ENCODE measurements around the gene GRIK3. TPM values are rescaled to one million over a fixed set of nuclear protein-coding genes. Genes with fewer than 3 reads are reported as not detected.
A peak's percentile ranks its signal among the peaks of the same experiment; 100 is the strongest.

The GRIK3 gene
- total and polyA plus RNA-seq, 5 experiments from 2014 or later: not detected

DNA sequence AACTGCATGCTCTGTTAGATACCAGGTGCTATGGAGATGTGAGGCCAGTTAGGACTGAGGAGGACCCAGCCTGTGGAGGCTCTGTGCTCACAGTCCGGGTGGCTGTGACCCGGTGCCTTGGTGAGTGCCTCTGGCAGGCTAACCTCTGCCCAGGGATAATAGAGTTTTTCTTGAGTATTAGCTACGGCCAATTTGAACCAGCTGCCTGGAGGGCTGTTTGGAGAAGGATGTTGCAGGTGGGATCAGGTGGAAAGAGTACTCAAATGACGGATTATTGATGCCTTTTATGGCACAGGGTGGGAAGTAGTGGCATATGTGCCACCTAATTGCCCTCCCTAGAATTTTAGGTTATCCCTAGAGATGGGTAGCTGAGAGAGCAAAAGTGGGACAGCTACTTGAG lies 182.7 kb downstream of the GRIK3 start:
- ATAC-seq: no peak

DNA sequence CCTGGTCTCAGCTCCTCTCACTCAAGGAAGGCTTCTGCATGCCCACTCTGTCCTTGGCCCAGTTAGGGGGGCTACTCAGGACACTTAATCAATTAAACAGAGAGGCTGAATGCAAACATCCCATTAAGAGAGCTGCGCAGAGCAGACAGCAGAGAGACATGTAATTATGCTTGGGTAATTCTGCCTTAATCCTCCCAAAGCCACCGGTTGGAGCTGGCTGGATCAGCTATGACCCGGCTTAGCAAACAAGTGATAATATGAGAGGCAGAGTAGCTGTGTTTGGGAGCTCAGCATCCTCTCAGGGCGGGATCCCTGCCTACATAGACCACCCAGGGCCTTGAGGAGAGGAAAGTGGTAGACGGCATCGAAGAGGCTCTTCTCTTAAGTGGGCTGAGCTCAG lies 183.2 kb downstream of the GRIK3 start:
- no peaks in the 10 kb centered on the region for H3K9me3 Mint-ChIP-seq
- no peak for DNase-seq
- no peak for ATAC-seq
- no peaks in the 10 kb centered on the region for H3K36me3 Mint-ChIP-seq
- no peak overlapping the region for H3K27ac Mint-ChIP-seq
- peaks cover 13 to 49% (median 25%) of the 10 kb centered on the region in 5 donors for H3K27me3 Mint-ChIP-seq
- no peak overlapping the region for H3K4me3 Mint-ChIP-seq
- H3K4me1 Mint-ChIP-seq: peaks cover 0 to 2% (median 0%) of the 10 kb centered on the region in 4 donors
- POLR2A ChIA-PET: no interaction called here

More for the DNA sequence above, 182.7 kb downstream of the GRIK3 start:
- no peak for DNase-seq
- no peaks in the 10 kb centered on the region for H3K36me3 Mint-ChIP-seq
- no peak overlapping the region for H3K4me3 Mint-ChIP-seq
- no peaks in the 10 kb centered on the region for H3K9me3 Mint-ChIP-seq
- POLR2A ChIA-PET: no interaction called here
- peaks cover 0 to 2% (median 0%) of the 10 kb centered on the region in 4 donors for H3K4me1 Mint-ChIP-seq
- H3K27ac Mint-ChIP-seq: no peak overlapping the region
- H3K27me3 Mint-ChIP-seq: peaks cover 13 to 53% (median 25%) of the 10 kb centered on the region in 5 donors

DNA sequence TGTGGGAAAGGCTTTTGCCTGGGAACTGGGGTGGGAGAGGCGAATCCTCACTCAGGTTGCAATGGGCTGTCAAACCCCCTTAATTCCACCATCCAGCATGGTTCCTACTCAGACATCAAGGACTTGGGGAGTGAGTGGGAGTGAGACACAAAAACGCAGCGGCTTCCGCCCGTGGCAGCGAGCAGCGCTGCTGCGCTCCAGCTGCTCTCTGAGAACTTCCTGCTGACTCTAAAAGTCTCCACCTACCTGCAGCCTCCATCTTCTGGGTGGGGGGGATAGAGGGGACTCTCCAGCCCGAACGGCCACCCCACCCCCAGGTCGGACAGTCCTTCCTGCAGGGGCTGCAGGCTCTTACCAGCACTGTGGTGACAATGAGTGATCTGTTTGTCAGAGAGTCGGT lies 184.4 kb downstream of the GRIK3 start:
- POLR2A ChIA-PET: no interaction called here
- H3K9me3 Mint-ChIP-seq: no peaks in the 10 kb centered on the region
- H3K27ac Mint-ChIP-seq: no peak overlapping the region
- no peak for ATAC-seq
- no peak overlapping the region for H3K4me3 Mint-ChIP-seq
- DNase-seq: no peak
- no peaks in the 10 kb centered on the region for H3K36me3 Mint-ChIP-seq
- H3K4me1 Mint-ChIP-seq: no peaks in the 10 kb centered on the region
- peaks cover 13 to 41% (median 25%) of the 10 kb centered on the region in 5 donors for H3K27me3 Mint-ChIP-seq

DNA sequence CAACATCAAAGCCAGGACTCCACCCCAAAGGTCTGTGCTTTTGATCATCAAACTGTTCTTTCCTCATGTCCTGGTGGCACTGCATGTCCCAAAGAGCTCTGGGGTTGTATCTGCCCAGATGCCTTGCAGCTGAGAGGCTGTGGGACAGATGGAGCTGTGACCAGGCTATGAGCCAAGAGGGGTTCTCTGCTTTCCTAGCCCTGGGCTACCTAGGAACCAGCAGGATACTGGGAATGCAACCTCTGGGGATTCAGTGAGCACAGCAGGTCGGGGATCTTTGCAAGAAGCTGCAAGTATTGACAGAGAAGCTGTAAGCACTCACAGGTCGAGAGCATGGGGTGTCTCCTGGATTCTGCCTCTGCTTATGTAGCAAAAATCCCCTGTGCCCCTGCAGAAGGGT lies 186.6 kb downstream of the GRIK3 start:
- H3K9me3 Mint-ChIP-seq: no peaks in the 10 kb centered on the region
- no peak for DNase-seq
- POLR2A ChIA-PET: no interaction called here
- no peak overlapping the region for H3K4me3 Mint-ChIP-seq
- no peaks in the 10 kb centered on the region for H3K4me1 Mint-ChIP-seq
- no peak for ATAC-seq
- H3K27ac Mint-ChIP-seq: no peak overlapping the region
- peaks cover 11 to 25% (median 19%) of the 10 kb centered on the region in 5 donors for H3K27me3 Mint-ChIP-seq
- no peaks in the 10 kb centered on the region for H3K36me3 Mint-ChIP-seq

DNA sequence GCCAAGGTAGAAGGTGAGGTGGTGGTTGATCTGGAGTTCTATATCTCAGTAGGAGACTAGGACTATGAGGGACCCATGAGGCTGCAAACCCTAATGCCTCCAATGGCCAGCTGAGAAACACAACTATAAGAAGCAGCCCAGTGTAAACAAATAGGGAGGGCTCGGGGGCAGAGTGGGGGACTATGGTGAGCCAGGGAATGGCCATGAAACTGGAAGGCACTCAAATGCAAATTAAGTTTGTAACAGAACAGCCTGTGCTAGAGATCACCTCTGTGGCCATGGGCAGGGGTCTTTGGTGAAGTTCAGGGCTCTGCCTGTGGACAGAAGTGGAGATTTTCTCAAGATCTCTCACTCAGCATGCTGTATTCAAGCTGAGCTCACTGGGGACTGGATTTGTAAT lies 187.1 kb downstream of the GRIK3 start:
- Mint-ChIP-seq H3K36me3 (no peaks in the 10 kb centered on the region), H3K4me3 (no peak overlapping the region), H3K9me3 (no peaks in the 10 kb centered on the region), H3K27me3 (peaks cover 11 to 27% (median 17%) of the 10 kb centered on the region in 5 donors), H3K4me1 (no peaks in the 10 kb centered on the region), H3K27ac (no peak overlapping the region)
- POLR2A ChIA-PET: no interaction called here
- no peak for DNase-seq
- ATAC-seq: no peak

DNA sequence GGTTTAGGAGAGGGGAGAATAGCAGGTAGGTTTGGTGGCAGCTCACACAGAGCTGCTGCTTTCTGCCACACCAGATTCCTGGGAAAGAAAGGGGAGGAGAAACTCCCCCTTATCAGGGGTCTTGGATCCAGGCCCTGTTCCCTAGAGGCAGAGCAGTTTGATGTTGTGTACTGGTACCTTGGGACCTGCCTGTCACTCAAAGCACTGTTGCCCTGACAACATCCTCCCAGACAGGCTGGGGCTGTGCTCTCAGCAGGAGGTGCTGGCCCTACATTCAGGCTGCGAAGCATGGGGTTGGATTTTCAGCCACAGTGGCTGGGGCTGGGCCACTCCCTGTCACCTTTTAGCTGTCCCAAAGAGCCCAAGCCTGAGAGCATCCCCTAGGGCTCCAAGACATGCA lies 188.0 kb downstream of the GRIK3 start:
- Mint-ChIP-seq H3K4me3 (no peak overlapping the region), H3K27ac (no peak overlapping the region), H3K9me3 (no peaks in the 10 kb centered on the region), H3K36me3 (no peaks in the 10 kb centered on the region), H3K27me3 (peaks cover 2 to 21% (median 12%) of the 10 kb centered on the region in 5 donors), H3K4me1 (no peaks in the 10 kb centered on the region)
- DNase-seq (no peak), ATAC-seq (no peak)
- POLR2A ChIA-PET: no interaction called here

DNA sequence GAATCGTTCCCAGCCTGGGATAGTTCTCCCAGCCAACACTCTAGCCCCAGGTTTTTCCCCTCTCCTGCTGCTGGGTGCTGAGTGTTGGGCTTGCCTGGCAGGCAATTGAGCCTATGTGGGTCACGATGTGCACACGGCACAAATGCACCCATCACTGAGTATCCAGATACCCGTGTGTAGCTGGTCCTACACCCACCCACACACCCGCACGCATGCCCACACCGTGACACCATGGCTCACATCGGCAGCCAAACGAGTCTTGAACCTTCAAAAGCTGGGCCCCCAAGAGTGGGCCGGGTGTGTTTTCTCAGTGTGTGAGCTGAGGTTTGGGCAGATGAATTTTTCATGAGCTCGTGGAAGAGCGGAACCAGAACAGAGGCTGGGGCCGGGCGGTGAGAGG lies 188.5 kb downstream of the GRIK3 start:
- Mint-ChIP-seq H3K27ac (no peak overlapping the region), H3K9me3 (no peaks in the 10 kb centered on the region), H3K4me1 (no peaks in the 10 kb centered on the region), H3K36me3 (no peaks in the 10 kb centered on the region), H3K4me3 (no peak overlapping the region), H3K27me3 (peaks cover 2 to 21% (median 13%) of the 10 kb centered on the region in 5 donors)
- POLR2A ChIA-PET: no interaction called here
- DNase-seq (no peak), ATAC-seq (no peak)

DNA sequence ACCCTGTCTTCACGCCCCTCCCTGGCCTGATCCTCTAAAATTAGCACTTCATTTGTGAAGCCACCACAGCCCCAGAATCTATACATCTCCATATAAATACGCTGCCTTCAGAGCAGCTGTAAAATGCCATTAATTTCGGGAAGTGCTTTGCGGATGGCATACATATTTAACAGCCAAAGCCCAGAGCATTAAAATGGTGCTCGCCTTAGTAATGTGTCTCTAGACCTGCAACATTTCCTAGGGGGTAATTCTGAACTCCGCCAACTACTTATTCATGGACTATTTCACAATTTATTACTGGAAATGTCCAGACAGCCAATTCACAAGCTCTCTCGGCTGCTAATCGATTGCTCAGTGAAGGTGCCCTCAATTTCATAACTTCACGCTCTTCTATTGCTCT lies 189.4 kb downstream of the GRIK3 start:
- Mint-ChIP-seq H3K36me3 (no peaks in the 10 kb centered on the region), H3K27ac (no peak overlapping the region), H3K27me3 (peaks cover 0 to 12% (median 6%) of the 10 kb centered on the region in 5 donors), H3K4me1 (no peaks in the 10 kb centered on the region), H3K4me3 (no peak overlapping the region), H3K9me3 (no peaks in the 10 kb centered on the region)
- ATAC-seq (no peak), DNase-seq (no peak)
- POLR2A ChIA-PET: no interaction called here

DNA sequence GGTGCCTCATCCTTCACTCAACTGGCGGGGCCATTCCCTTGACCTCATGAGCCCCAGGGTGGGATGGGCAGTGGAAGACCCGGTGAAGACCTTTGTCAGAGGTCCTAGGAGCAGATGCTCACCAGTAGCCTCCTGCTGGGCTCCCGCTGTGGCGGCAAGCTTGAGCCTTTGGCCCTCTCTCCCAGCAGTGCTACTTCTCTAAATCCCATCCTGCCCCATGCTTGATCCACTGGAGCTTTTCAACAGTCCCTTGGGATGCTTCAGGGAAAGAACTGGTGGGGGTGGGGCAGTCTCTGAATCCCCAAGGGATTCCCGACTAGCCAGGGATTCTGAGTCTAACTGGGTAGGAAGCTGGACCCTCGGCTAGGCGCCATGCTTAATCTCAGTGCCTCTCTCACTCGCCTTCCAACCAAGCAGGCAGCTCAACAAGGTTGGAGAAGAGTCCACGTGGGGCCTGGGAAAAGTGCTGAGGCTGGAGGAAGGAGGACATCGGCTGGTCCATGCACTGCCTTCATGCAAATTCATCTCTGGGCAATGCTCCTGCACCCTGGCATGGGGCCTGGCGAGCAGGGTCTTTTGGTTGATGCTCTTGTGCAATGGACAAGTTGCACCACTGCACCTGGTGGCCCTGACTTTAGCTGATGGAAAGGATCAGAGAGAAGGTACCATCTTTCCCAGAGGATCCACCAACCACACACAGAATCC lies 190.3 kb downstream of the GRIK3 start:
- ATAC-seq: no peak
- POLR2A ChIA-PET: no interaction called here
- H3K4me1 Mint-ChIP-seq: no peaks in the 10 kb centered on the region
- H3K27ac Mint-ChIP-seq: no peak overlapping the region
- peak in 1 of 10 donors; percentile 22 for DNase-seq
- peaks cover 0 to 12% (median 6%) of the 10 kb centered on the region in 5 donors for H3K27me3 Mint-ChIP-seq
- no peak overlapping the region for H3K4me3 Mint-ChIP-seq
- no peaks in the 10 kb centered on the region for H3K36me3 Mint-ChIP-seq
- H3K9me3 Mint-ChIP-seq: no peaks in the 10 kb centered on the region

DNA sequence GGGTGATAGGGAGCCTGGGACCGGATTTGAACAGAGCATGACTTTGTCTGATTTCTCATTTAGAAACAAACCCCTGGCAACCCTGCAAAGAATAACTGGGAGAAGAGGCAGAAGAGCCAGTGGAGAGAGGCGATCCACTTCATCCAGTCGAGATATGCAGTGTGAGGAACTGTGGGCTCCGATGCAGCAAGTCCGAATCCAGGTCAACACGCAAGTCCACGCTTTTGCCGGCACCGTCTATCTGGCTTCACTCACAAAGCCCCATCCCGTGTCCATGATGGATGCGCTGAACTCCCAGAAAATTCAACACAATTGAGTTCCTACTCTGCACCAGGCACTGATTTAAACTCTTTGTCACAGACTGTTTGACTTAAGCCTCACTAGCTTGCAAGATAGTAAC lies 191.3 kb downstream of the GRIK3 start:
- no peak for DNase-seq
- ATAC-seq: no peak
- no peaks in the 10 kb centered on the region for H3K4me1 Mint-ChIP-seq
- no peak overlapping the region for H3K27ac Mint-ChIP-seq
- no peaks in the 10 kb centered on the region for H3K36me3 Mint-ChIP-seq
- peaks cover 0 to 19% (median 8%) of the 10 kb centered on the region in 5 donors for H3K27me3 Mint-ChIP-seq
- no peak overlapping the region for H3K4me3 Mint-ChIP-seq
- POLR2A ChIA-PET: no interaction called here
- no peaks in the 10 kb centered on the region for H3K9me3 Mint-ChIP-seq

DNA sequence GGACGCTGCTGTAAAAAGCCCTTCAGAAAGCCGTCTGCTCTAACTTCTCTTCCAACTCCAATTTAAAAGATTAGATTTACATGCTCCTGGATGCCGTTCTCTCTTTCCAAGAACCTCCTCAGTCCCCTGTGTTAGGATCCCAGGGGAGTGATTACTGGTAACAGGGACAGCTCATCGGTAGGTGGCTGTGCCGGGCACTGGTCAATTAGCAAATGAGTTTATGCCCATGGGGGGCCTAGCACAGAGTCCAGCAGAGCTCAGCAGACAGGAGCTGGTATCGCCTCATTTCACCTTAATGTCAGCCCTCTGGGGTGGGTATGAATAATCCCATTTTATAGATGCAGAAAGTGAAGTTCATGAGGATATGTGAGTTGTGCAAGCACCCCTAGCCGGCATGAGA lies 191.9 kb downstream of the GRIK3 start:
- Mint-ChIP-seq H3K9me3 (no peaks in the 10 kb centered on the region), H3K27ac (no peak overlapping the region), H3K27me3 (peaks cover 0 to 24% (median 12%) of the 10 kb centered on the region in 5 donors), H3K36me3 (no peaks in the 10 kb centered on the region), H3K4me3 (no peak overlapping the region), H3K4me1 (no peaks in the 10 kb centered on the region)
- POLR2A ChIA-PET: no interaction called here
- ATAC-seq (no peak), DNase-seq (peak in 1 of 10 donors; percentile 10)

DNA sequence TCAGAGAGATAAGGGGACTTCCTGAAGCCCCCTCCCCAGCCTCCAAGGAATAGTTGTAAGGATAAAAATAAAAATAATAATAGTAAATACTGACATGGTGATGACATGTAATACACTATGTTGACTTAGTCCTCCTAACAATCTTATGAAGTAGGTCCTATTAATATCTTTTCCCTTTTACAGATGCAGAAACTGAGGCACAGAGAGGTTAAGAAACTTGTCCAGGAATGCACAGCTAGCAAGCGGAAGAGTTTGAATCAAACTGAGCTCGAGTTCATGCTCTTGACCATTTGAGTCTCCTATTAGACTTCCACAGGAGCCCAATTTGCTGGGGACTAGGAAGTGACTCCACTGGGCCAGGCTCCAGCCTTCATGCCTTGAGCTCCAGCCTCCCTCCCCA lies 194.8 kb downstream of the GRIK3 start:
- POLR2A ChIA-PET: no interaction called here
- Mint-ChIP-seq H3K27me3 (peaks cover 2 to 51% (median 25%) of the 10 kb centered on the region in 5 donors), H3K4me3 (no peak overlapping the region), H3K27ac (no peak overlapping the region), H3K4me1 (no peaks in the 10 kb centered on the region), H3K36me3 (no peaks in the 10 kb centered on the region), H3K9me3 (no peaks in the 10 kb centered on the region)
- ATAC-seq (no peak), DNase-seq (no peak)

DNA sequence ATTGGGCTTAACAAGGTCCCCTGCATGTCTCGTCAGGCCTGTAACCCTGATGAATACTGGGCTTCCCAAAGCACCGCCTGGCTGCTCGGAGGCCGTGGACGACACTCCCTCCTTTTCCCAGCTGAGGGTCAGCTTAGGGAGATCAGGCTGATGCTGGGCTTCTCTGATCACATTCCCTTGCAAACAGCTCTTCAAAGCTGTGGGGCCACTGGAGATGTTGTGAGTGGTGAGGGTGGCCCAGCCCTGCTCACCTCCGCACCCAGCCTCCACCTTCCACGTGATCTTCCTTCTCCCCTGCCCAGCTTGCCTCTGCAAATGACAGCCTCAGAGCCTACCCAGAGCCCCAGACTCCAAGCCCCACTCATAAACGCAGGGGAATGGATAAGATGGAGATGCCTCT lies 195.4 kb downstream of the GRIK3 start:
- DNase-seq (no peak), ATAC-seq (no peak)

DNA sequence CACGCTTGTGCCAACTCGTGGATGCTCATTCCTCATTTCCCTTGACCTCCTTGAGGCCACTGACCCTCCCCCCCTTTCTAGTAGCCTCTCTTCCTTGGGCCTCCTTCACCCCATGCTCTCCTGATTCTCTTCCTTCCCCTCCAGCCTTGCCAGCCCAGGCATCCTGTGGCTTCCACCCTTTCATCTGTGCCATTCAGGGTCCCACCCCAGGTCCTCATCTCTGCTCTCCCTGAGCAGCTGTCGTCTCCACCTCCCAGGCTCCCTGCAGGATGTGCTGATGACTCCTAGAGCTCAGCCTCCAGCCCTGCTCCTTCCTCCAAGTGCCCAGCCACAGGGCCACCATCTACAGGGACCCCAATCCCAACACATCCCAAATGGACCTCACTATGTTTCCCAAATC lies 197.4 kb downstream of the GRIK3 start:
- no peaks in the 10 kb centered on the region for H3K4me1 Mint-ChIP-seq
- no peak overlapping the region for H3K4me3 Mint-ChIP-seq
- no peak for DNase-seq
- H3K36me3 Mint-ChIP-seq: no peaks in the 10 kb centered on the region
- ATAC-seq: no peak
- POLR2A ChIA-PET: no interaction called here
- peak overlapping the region in 1 of 10 donors; percentile 61 for H3K27ac Mint-ChIP-seq
- no peaks in the 10 kb centered on the region for H3K9me3 Mint-ChIP-seq
- peaks cover 5 to 53% (median 35%) of the 10 kb centered on the region in 5 donors for H3K27me3 Mint-ChIP-seq

More for the DNA sequence above, 195.4 kb downstream of the GRIK3 start:
- POLR2A ChIA-PET: no interaction called here
- Mint-ChIP-seq H3K27me3 (peaks cover 4 to 51% (median 30%) of the 10 kb centered on the region in 5 donors), H3K9me3 (no peaks in the 10 kb centered on the region), H3K36me3 (no peaks in the 10 kb centered on the region), H3K27ac (no peak overlapping the region), H3K4me3 (no peak overlapping the region), H3K4me1 (no peaks in the 10 kb centered on the region)
